Smooth muscle cell (in vitro differentiated cells): ENCODE results near the gene CARM1. TPM values are rescaled to one million over a fixed set of nuclear protein-coding genes. Genes with fewer than 3 reads are reported as not detected.
A peak's percentile ranks its signal among the peaks of the same experiment; 100 is the strongest.

ENCODE experiments used
- DNase-seq: peaks from one replicate; lab custom pipeline; 2025; ENCODE audit not compliant: unreplicated experiment; lab: John Stamatoyannopoulos, UW
- H2AFZ ChIP-seq: fragments of 200-600 bp; sonication (generic); 2 replicates; pipeline ENCODE4 v1.6.0; 2016; ENCODE audit warnings: antibody characterized with exemption, low read depth, mild to moderate bottlenecking
- H3F3A ChIP-seq: fragments of 200-600 bp; sonication (generic); 2 replicates; pipeline ENCODE4 v1.6.0; 2017; ENCODE audit warnings: antibody characterized with exemption, low read depth
- H3K27ac ChIP-seq: fragments of 200-600 bp; sonication (generic); 2 replicates; pipeline ENCODE4 v1.5.1; 2016; ENCODE audit warnings: low read depth, mild to moderate bottlenecking
- H3K27me3 ChIP-seq: fragments of 200-600 bp; sonication (generic); 2 replicates; pipeline ENCODE4 v1.6.1; 2016; ENCODE audit warnings: low read depth, mild to moderate bottlenecking
- H3K36me3 ChIP-seq: fragments of 200-600 bp; sonication (generic); 2 replicates; pipeline ENCODE4 v1.5.1; 2016; ENCODE audit warnings: low read depth
- H3K4me1 ChIP-seq: fragments of 200-600 bp; sonication (generic); 2 replicates; pipeline ENCODE4 v1.5.1; 2016; ENCODE audit warnings: low read depth
- H3K4me2 ChIP-seq: fragments of 200-600 bp; sonication (generic); 2 replicates; pipeline ENCODE4 v1.6.0; 2016; ENCODE audit warnings: mild to moderate bottlenecking
- H3K4me3 ChIP-seq: fragments of 200-600 bp; sonication (generic); 2 replicates; pipeline ENCODE4 v1.5.1; 2016; ENCODE audit warnings: mild to moderate bottlenecking
- H3K79me2 ChIP-seq: fragments of 200-600 bp; sonication (generic); 2 replicates; pipeline ENCODE4 v1.6.0; 2016; ENCODE audit warnings: low read depth, mild to moderate bottlenecking
- H3K9ac ChIP-seq: fragments of 200-600 bp; sonication (generic); 2 replicates; pipeline ENCODE4 v1.6.0; 2016; ENCODE audit warnings: low read depth
- H3K9me3 ChIP-seq: fragments of 200-600 bp; sonication (generic); replicated peaks from 2 replicates; pipeline ENCODE4 v1.5.1; 2016; ENCODE audit warnings: low read depth
- H4K20me1 ChIP-seq: fragments of 200-600 bp; sonication (generic); 2 replicates; pipeline ENCODE4 v1.6.0; 2016; ENCODE audit warnings: low read depth
- CTCF ChIP-seq: fragments of 200-600 bp; sonication (generic); IDR thresholded peaks from 2 replicates; pipeline ENCODE4 v1.5.1; 2017; ENCODE audit warnings: borderline replicate concordance, mild to moderate bottlenecking, antibody characterized with exemption; ENCODE audit not compliant: insufficient read depth, poor library complexity, severe bottlenecking
- WGBS: methylation state at CpG from one replicate; pipeline ENCODE4 v1.1.7; 2016; ENCODE audit warnings: low lambda C conversion rate; 5-methylcytosine and 5-hydroxymethylcytosine counted together
- polyA plus RNA-seq: library from polyadenylated mRNA; unstranded; fragments of >200 nt; fragmentation: Nextera tagmentation; extraction: Ambion mirVana; gene quantifications from 2 replicates; pipeline ENCODE4 v1.2.1, GENCODE V29; 2016
- total RNA-seq: library from RNA; depleted of rRNA; stranded (reverse); fragments of >200 nt; gene quantifications from 2 replicates; pipeline ENCODE4 v1.2.3, GENCODE V29; 2014

CARM1 gene
- total and polyA plus RNA-seq, 2 experiments from 2014 or later, result 22.7 to 39.3 TPM

DNA sequence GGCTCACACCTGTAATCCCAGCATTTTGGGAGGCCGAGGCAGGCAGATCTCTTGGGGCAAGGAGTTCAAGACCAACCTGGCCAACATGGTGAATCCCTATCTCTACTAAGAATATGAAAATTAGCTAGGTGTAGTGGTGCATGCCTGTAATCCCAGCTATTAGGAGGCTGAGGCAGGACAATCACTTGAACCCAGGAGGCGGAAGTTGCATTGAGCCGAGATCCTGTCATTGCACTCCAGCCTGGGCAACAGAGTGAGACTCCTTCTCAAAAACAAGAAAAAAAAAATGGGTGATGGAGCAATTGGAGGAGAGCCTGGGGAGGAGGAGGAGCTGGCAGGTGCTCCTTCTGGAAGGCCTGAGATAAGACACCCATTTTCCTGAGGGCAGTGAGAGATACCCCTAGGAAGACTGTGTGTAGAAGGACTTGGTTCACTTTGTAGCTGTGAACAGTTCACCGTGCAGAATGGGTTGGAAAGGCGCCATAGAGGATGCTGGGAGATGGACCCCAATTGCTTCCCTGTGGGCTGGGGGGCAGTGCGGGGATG lies 8.7 kb upstream of the CARM1 start:
- peak overlapping the region; percentile 41 for H3K4me2 ChIP-seq
- no peak overlapping the region for H3K4me3 ChIP-seq
- H4K20me1 ChIP-seq, result no peaks in the 10 kb centered on the region
- no peaks in the 10 kb centered on the region for H3K36me3 ChIP-seq
- no peaks in the 10 kb centered on the region for H3K9me3 ChIP-seq
- H3K27ac ChIP-seq, result peak overlapping the region; percentile 78
- peaks cover 12% of the 10 kb centered on the region for H3F3A ChIP-seq
- no peak overlapping the region for H2AFZ ChIP-seq
- DNase-seq, result no peak
- no peaks in the 10 kb centered on the region for H3K4me1 ChIP-seq
- no peaks in the 10 kb centered on the region for H3K79me2 ChIP-seq
- no peak overlapping the region for H3K9ac ChIP-seq
- H3K27me3 ChIP-seq, result no peaks in the 10 kb centered on the region
- no peak for TF ChIP-seq CTCF
- 90% methylated on average over 6 of the region's 6 CpGs for WGBS

GRCh38 chr19:10863107-10863717 lies 8.1 kb upstream of the CARM1 start:
- WGBS, result 48% methylated on average over 18 of the region's 18 CpGs
- DNase-seq, result peak; percentile 10
- H3K4me3 ChIP-seq, result no peak overlapping the region
- TF ChIP-seq CTCF, result no peak
- peak overlapping the region; percentile 29 for H3K9ac ChIP-seq
- peak overlapping the region; percentile 78 for H3K27ac ChIP-seq
- H3K9me3 ChIP-seq, result no peaks in the 10 kb centered on the region
- no peaks in the 10 kb centered on the region for H4K20me1 ChIP-seq
- no peaks in the 10 kb centered on the region for H3K4me1 ChIP-seq
- peak overlapping the region; percentile 41 for H3K4me2 ChIP-seq
- H3K27me3 ChIP-seq, result no peaks in the 10 kb centered on the region
- peaks cover 12% of the 10 kb centered on the region for H3F3A ChIP-seq
- H3K36me3 ChIP-seq, result no peaks in the 10 kb centered on the region
- H3K79me2 ChIP-seq, result no peaks in the 10 kb centered on the region
- no peak overlapping the region for H2AFZ ChIP-seq

- Histone ChIP-seq H3K9me3 (no peaks in the 10 kb centered on the region), H3K27ac (no peak overlapping the region), H2AFZ (no peak overlapping the region), H4K20me1 (no peaks in the 10 kb centered on the region), H3K27me3 (no peaks in the 10 kb centered on the region), H3K4me1 (no peaks in the 10 kb centered on the region), H3K4me2 (no peak overlapping the region), H3K4me3 (no peak overlapping the region), H3K36me3 (no peaks in the 10 kb centered on the region), H3K79me2 (no peaks in the 10 kb centered on the region), H3F3A (peaks cover 12% of the 10 kb centered on the region), H3K9ac (no peak overlapping the region)
- peak; percentile 45 for DNase-seq
- TF ChIP-seq CTCF, result peak; percentile 80
- WGBS, result 29% methylated on average over 6 of the region's 6 CpGs
Measured at GRCh38 chr19:10864538-10864899, 6.8 kb upstream of the CARM1 start.

DNA sequence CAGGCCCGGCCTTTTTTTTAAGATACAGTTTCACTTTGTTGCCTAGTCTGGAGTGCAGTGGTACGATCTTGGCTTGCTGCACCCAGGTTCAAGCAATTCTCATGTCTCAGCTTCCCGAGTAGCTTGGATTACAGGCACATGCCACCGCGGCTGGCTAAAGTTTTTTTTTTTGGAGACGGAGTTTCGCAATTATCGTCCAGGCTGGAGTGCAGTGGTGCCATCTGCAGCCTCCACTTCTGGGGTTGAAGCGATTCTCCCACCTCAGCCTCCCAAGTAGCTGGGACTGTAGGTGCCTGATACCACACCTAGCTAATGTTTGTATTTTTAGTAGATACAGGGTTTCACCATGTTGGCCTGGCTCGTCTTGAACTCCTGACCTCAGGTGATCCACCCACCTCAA lies 4.9 kb upstream of the CARM1 start:
- Histone ChIP-seq H3K36me3 (no peaks in the 10 kb centered on the region), H2AFZ (no peak overlapping the region), H3K79me2 (no peaks in the 10 kb centered on the region), H3F3A (peaks cover 12% of the 10 kb centered on the region), H3K27ac (no peak overlapping the region), H3K27me3 (no peaks in the 10 kb centered on the region), H3K4me1 (peaks cover 7% of the 10 kb centered on the region), H3K4me3 (no peak overlapping the region), H3K9me3 (no peaks in the 10 kb centered on the region), H4K20me1 (no peaks in the 10 kb centered on the region), H3K4me2 (no peak overlapping the region), H3K9ac (no peak overlapping the region)
- 94% methylated on average over 10 of the region's 10 CpGs for WGBS
- DNase-seq, result no peak
- TF ChIP-seq CTCF, result no peak
